HG03196 (cell line): Measurements from ENCODE around the gene SPIN1.

Experiments used
- ATAC-seq: cut with Tn5 transposase; IDR thresholded peaks from one replicate; pipeline ENCODE4 v1.9.1; 2021; ENCODE audit not compliant: unreplicated experiment

SPIN1 gene

GRCh38 chr9:88433583-88434255, 45.5 kb downstream of the SPIN1 start:
- no peak for ATAC-seq

- no peak for ATAC-seq
Measured at GRCh38 chr9:88435336-88435735, 47.1 kb downstream of the SPIN1 start.

DNA sequence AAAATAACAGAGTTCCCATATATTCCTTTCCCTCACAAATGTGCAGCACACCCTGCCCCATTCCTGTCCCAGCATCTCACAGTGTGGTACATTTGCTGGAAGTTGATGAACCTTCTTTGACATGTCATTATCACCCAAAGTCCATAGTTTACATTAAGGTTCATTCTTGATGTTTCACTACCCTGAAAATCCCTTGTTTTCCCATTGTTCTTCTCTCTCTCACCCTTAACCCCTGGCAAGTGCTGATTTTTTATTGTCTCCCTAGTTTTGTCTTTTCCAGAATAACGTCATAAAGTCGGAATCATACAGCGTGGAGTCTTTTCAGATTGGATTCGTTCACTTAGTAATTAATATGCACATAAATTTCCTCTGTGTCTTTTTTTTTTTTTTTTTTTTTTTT, 48.1 kb downstream of the SPIN1 start:
- no peak for ATAC-seq

DNA sequence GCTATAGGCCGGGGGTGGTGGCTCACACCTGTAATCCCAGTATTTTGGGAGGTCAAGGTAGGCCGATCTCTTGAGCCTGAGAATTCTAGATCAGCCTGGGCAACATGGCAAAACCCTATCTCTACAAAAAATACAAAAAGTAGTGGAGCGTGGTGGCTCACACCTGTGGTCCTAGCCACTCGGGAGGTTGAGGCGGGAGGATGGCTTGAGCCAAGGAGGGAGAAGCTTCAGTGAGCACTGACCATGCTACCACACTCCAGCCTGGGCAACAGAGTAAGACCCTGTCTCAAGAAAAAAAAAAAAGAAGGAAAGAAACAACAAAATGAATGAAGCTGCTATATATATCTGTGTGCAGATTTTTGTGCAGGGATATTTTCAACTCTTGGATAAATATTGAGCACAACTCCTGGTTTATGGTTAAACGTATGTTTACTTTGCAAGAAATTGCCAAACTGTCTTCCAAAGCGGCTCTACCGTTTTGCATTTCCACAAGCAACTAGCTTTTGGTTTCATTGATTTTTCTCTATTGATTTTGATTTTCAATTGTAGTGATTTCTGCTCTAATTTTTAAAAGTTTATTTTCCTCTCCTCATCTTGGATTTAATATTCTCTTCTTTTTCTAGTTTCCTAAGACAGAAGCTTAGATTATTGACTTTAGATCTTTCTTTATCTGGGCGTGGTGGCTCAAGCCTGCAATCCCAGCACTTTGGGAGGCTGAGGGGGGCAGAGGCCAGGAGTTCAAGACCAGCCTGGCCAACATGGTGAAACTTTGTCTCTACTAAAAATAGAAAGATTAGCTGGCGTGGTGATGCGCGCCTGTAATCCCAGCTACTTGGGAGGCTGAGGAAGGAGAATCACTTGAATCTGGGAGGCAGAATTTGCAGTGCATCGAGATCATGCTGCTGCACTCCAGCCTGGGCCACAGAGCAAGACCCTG, 49.2 kb downstream of the SPIN1 start:
- no peak for ATAC-seq

DNA sequence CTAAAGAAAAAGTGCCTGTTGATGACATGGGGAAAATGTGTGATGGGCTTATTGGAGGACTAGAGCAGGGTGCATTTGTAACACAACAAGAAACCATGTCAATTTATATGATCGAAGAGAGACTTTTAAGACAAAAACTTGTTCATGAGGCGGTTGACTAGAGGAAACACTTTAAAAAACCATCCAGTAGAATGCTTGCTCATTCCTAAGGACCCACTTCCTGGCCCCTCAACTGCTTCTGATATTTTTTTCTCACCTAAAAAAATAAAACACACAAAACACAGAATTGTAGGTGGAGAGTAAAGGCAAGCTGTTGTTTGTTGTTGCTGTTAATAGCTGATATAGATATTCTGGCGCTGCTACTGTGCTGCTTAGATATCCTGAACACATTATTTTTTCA, 50.6 kb downstream of the SPIN1 start:
- no peak for ATAC-seq

DNA sequence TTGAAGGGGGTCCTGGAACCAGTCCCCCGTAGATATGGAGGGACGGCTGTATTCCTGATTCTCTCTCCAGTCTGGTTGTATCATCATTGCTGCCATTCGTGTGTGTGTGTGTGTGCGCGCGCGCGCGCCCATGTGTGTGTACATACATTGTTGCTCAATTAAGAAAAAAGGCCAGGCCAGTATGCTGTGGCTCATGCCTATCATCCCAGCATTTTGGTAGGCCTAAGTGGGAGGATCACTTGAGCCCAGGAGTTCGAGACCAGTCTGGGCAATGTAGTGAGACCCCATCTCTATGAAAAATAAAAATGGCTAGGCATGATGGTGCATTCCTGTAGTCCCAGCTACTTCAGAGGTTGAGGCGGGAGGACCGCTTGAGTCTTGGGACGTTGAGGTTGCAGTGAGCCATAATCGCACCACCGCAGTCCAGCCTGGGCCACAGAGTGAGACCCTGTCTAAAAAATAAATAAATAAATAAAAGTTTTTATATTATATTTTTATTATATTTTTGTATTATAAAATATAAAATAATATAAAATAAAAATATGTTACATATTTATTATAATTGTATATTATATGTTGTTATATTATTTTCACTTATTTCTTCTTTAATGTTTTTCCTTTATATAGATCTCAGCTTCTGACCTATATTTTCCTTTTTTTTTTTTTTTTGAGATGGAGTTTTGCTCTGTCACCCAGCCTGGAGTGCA, 53.2 kb downstream of the SPIN1 start:
- no peak for ATAC-seq

DNA sequence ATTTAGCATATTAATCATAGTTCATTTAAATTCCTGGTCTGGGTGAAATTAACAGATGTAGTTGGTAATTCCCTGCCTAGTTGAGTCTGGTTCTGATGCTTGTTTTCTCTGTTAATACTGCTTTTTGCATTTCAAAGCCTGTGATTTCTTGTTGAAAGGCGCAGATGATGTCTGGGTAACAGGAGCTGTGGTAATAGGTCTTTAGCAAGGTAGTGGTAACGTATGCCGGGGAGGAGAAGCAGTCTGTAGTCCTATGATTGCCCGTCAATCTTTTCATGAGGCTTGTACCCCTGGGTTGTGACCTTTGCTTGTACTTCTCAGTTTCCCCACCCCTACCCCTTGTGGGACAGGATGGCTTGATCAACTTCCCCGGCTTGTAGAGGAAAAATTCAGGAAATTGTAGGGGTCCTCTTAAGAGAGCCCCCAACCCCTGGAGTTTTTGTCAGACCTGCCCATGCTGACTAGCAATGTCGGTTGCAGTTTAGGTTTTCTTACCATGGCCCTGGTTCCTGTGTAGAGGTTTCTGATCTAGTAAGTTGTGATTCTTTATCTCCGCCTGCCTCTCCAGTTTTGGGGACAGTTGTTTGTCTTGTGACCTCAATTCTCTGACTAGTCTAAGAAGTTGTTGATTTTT, 55.4 kb downstream of the SPIN1 start:
- no peak for ATAC-seq

- no peak for ATAC-seq
Measured at GRCh38 chr9:88446728-88447127, 58.5 kb downstream of the SPIN1 start.

DNA sequence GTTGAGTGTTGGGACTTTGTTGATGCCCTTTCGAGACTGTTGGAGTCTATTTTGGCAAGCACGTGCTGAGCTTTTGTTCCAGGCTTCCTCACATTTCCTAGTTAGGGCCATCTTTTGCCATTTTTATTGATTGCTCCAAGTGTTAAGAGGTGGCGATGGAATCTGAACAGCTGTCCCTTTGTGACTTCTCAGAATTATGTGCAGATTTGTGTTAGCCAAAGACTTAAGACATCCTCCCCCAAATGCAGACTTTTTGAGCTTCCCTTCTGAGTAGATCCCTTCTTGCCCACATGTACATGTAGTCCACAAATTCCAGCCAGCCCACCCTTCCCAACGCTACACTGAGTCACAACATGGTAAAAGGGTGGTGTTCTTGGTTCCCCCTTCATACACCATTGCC, 59.2 kb downstream of the SPIN1 start:
- ATAC-seq: no peak

DNA sequence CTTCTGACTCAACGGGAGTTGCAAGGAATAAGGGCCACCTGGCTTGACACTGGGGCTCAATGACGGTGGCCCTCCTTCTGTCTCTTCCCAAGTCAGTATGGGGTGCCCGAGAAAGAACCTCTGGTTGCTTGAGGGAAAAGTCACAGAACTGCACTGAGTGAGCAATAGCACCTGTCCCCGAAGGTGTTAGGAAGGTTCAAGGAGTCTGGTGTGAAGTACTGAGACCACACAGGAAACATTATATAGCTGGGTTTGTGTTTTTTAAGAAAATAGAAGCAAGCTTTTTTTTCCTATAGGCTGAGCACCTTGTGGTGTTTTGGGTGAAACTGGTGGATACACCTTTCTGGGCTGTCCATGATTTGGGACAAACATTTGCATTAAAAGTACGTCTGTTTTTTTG, 62.9 kb downstream of the SPIN1 start:
- no peak for ATAC-seq

DNA sequence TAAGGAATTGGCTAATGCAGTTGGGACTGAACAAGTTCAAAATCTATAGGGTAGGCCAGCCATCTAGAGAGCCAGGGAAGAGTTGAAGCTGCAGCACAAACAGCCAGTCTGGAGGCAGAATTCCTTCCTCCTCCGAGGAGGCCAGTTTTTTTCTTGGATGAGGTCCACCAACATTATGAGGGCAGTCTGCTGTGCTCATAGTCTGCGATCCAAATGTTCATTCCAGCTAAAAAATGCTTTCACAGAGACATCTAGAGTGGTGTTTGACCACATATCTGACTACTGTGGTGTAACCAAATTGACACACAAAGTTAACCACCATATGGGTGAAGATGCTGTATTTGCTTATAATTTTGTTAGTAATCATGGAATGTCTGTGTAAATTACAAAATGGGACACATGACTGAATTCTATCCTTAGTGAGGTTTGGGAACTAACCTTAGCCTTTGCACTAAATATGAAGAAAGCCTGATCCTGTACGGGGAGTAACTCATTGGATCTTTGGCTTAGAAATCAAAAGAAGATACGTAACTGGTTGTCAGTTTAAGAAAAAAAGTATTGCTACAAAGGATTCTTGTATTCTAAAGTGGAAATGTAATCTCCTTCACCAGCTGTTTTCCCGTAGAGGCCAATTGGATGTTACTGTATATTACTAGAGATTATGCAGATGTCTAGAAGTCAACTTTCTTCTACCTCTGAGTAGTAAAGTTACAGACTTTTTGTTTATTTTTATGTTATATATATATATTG, 70.6 kb downstream of the SPIN1 start:
- no peak for ATAC-seq

DNA sequence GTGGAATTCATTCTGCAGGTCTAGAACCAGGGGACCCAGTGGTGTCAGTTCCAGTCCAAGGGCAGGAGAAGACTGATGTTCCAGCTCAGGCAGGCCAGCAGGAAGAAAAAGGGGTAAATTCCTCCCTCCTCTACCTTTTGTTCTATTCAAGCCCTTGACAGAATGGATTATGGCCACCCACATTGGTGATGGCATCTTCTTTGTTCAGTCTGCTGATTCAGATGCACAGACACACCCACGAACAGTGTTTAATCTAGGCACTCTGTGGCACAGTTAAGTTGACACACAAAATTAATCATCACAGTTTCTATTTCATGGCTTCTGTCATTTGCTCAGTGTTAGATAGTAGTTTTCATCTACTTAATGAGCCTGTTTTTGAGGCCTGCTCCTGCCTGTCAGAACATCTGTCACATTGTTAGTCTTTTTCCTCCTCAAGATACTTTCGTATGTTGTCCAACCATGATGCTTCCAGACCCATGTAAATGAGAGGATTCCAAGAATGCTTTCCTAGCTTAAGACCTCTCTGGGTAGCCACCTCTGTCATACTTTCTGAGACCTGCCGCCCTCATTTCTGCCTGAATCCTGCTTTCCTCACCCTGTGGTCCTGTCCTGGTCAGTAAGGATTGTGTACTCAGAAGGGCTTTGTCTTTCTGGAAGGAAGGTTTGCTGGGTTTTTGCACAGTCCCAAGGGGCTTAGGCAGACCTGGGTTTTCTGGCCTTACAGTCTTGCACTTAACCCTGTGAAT, 72.5 kb downstream of the SPIN1 start:
- no peak for ATAC-seq

DNA sequence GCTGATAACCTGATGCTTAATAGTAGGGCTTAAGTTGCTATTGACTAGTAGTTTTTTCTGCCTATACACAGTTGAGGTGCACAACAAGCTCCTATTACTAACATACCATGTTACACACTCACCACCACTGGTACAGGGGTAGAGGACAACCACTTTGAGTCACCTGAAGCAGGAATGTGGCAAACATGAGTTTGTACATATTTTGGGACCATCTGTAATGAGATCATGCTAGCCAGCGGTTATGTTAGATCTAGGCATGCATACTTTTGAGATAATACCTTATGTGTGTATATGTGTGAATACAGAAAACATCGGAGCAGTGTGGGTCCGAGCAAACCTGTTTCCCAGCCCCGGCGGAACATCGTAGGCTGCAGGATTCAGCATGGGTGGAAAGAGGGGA, 73.9 kb downstream of the SPIN1 start:
- no peak for ATAC-seq

- no peak for ATAC-seq
Measured at GRCh38 chr9:88464851-88465250, 76.6 kb downstream of the SPIN1 start.

DNA sequence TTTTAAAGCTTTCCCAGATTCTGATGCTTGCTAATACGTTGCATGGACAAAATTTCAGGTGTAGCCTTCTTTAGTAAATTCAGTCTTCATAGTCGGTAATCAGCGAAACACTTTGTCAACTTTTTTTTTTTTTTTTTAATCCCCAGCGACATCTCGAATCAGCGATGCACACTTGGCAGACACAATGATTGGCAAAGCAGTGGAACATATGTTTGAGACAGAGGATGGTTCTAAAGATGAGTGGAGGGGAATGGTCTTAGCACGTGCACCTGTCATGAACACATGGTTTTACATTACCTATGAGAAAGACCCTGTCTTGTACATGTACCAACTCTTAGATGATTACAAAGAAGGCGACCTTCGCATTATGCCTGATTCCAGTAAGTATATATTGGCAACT, 80.0 kb downstream of the SPIN1 start:
- ATAC-seq: no peak

GRCh38 chr9:88476491-88477271, 88.4 kb downstream of the SPIN1 start:
- no peak for ATAC-seq

DNA sequence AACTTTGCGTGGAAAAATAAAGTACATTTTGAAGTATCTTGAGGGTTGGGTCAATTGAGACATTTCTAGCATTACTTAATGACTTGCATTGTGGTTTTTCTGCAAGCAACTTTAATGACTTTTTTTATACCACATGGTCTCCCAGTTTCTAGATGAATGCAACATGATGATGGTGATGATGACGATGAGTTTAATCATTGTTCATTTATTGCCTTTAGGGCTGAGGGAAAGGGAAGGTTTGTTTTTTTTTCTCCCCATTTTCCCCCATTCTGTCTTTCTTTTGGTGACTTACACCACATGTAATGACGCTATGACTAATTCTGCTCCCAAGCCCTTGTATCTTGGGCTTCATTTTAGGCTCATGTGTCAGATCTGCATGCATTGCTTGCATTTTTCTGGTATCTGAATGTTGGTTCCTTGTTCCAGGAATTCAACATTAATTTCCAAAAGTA, 89.1 kb downstream of the SPIN1 start:
- no peak for ATAC-seq

- no peak for ATAC-seq
Measured at GRCh38 chr9:88478246-88478645, 90.0 kb downstream of the SPIN1 start.

GRCh38 chr9:88481933-88482332, 93.7 kb downstream of the SPIN1 start:
- no peak for ATAC-seq
